RPMI8226 (cell line): ENCODE results near the gene ACTN4.

Experiments used
- DNase-seq: peaks from one replicate; pipeline ENCODE4 v3.0.0-alpha.2; 2015

The ACTN4 gene

GRCh38 chr19:38662537-38663155 is 15.2 kb downstream of the ACTN4 start:
- no peak for DNase-seq

GRCh38 chr19:38663156-38663651 is 15.8 kb downstream of the ACTN4 start:
- no peak for DNase-seq

GRCh38 chr19:38663957-38664502 is 16.6 kb downstream of the ACTN4 start:
- no peak for DNase-seq

GRCh38 chr19:38664503-38665211 is 17.2 kb downstream of the ACTN4 start:
- no peak for DNase-seq

- no peak for DNase-seq
These were observed 17.9 kb downstream of the ACTN4 start for GRCh38 chr19:38665219-38665931.

GRCh38 chr19:38665950-38666662 is 18.7 kb downstream of the ACTN4 start:
- no peak for DNase-seq

- DNase-seq, result no peak
These were observed 19.4 kb downstream of the ACTN4 start for GRCh38 chr19:38666663-38667511.

GRCh38 chr19:38667661-38668171 is 20.3 kb downstream of the ACTN4 start:
- DNase-seq, result no peak

- DNase-seq, result no peak
These were observed 22.1 kb downstream of the ACTN4 start for GRCh38 chr19:38669552-38669951.

- no peak for DNase-seq
These were observed 23.5 kb downstream of the ACTN4 start for GRCh38 chr19:38670921-38671398.

- no peak for DNase-seq
These were observed 24.2 kb downstream of the ACTN4 start for GRCh38 chr19:38671654-38672053.

GRCh38 chr19:38673030-38673429 is 25.6 kb downstream of the ACTN4 start:
- no peak for DNase-seq

- no peak for DNase-seq
These were observed 27.1 kb downstream of the ACTN4 start for GRCh38 chr19:38674388-38675171.

- no peak for DNase-seq
These were observed 28.2 kb downstream of the ACTN4 start for GRCh38 chr19:38675611-38676010.

- no peak for DNase-seq
These were observed 28.8 kb downstream of the ACTN4 start for GRCh38 chr19:38676023-38676877.

GRCh38 chr19:38676878-38677646 is 29.6 kb downstream of the ACTN4 start:
- DNase-seq, result no peak

GRCh38 chr19:38678217-38678890 is 30.9 kb downstream of the ACTN4 start:
- no peak for DNase-seq

- DNase-seq, result no peak
These were observed 31.5 kb downstream of the ACTN4 start for GRCh38 chr19:38678891-38679494.
